OCI-LY1 (cell line): Measurements from ENCODE around the gene SLC47A1.

Experiments
- EZH2 ChIP-seq: fragments of 200-600 bp; sonication (generic), shearing (Covaris generic); IDR thresholded peaks from 2 replicates; pipeline ENCODE4 v1.8.0; 2017; ENCODE audit warnings: borderline replicate concordance, mixed run types, mild to moderate bottlenecking, antibody characterized with exemption, low read length, moderate library complexity, mixed read lengths
- TF ChIP-seq, protein P1 (sequence below): fragments of 200-600 bp; sonication (generic), shearing (Covaris generic); IDR thresholded peaks from 2 replicates; pipeline ENCODE4 v1.5.1; 2017; ENCODE audit warnings: mild to moderate bottlenecking, antibody characterized with exemption, low read length, moderate library complexity, mixed read lengths

DNA sequence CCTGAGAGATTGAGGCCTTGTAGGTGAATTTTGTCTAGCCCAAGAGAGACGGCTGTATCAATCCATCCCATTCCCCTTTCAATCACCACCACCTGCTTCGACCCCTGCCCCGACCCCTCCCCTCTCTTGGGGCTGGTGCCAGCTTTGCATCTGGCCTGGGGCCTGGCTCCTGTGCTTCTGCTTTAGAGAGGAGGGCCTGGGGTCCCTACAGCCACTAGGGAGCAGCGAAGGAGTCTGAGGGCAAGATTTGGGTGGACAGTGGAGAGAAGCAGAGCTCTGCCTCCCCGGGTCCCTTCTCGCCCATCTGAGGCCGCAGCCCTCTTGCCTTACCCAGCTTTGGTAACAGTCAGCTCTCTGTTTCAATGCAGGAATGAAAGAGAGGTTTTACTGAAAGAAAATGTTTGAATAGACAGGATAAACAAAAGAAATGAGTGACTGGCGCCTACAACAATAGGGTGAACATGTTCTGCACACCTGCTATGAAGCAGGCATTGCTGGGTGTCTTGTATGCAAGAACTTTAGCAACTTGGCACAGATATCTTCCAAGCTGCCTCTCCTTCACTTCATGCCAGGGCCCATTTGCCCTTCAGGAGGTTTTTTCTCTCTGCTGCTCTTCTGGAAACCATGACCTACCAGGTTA lies 57.4 kb downstream of the SLC47A1 start:
- TF ChIP-seq, protein P1, sequence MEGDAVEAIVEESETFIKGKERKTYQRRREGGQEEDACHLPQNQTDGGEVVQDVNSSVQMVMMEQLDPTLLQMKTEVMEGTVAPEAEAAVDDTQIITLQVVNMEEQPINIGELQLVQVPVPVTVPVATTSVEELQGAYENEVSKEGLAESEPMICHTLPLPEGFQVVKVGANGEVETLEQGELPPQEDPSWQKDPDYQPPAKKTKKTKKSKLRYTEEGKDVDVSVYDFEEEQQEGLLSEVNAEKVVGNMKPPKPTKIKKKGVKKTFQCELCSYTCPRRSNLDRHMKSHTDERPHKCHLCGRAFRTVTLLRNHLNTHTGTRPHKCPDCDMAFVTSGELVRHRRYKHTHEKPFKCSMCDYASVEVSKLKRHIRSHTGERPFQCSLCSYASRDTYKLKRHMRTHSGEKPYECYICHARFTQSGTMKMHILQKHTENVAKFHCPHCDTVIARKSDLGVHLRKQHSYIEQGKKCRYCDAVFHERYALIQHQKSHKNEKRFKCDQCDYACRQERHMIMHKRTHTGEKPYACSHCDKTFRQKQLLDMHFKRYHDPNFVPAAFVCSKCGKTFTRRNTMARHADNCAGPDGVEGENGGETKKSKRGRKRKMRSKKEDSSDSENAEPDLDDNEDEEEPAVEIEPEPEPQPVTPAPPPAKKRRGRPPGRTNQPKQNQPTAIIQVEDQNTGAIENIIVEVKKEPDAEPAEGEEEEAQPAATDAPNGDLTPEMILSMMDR: no peak
- no peak for TF ChIP-seq EZH2
